Measurements from ENCODE around the gene PDIA5. TPM values are rescaled to one million over a fixed set of nuclear protein-coding genes. Genes with fewer than 3 reads are reported as not detected.

The PDIA5 gene
- total RNA-seq, 1 experiment from 2014 or later: 50.8 TPM

GRCh38 chr3:123188058-123188457, 121.2 kb downstream of the PDIA5 start:
- BruUV-seq (replicated peaks): no TSS peak
- POLR2A ChIA-PET: interaction anchor here (1.2 kb wide), 1 partner anchor 14 kb away, joined by 4 read pairs; the partner anchor contains the start of gene SEC22A
- ATAC-seq: no peak

More at GRCh38 chr3:123188058-123188457, 121.2 kb downstream of the PDIA5 start:
- no peaks in the 10 kb centered on the region for H3K27me3 ChIP-seq (ENCODE audit: insufficient read depth, low read length)
- H3K4me2 ChIP-seq (ENCODE audit: low read length): no peak overlapping the region
- no peak overlapping the region for H3K27ac ChIP-seq (ENCODE audit: low read depth, low read length)
- no peaks in the 10 kb centered on the region for H4K20me1 ChIP-seq (ENCODE audit: insufficient read depth)
- no peak overlapping the region for H3K4me3 ChIP-seq (replicated peaks in 1 of 2; ENCODE audit: low read depth in 1 of 2, low read length in 2 of 2)
- no peak for DNase-seq (ENCODE audit: low read depth, low spot score)
- intact Hi-C loops (cut with micrococcal nuclease): no loop called here
- TF ChIP-seq EGR1 (IDR thresholded peaks at IDR 0.05; ENCODE audit: low read depth): no peak
- no peak for TF ChIP-seq CTCF (IDR thresholded peaks at IDR 0.05 in 2 of 3, conservative IDR thresholded peaks at IDR 0.05 in 1 of 3; ENCODE audit: borderline replicate concordance in 1 of 3, insufficient read depth in 1 of 3, low read depth in 2 of 3, low read length in 2 of 3)
- no peak for TF ChIP-seq SRF (IDR thresholded peaks at IDR 0.05; ENCODE audit: low read depth)
- TF ChIP-seq TCF7L2 (IDR thresholded peaks at IDR 0.05; ENCODE audit: borderline replicate concordance, extremely low read depth, insufficient read depth, insufficient read length): no peak
- TF ChIP-seq REST (IDR thresholded peaks at IDR 0.05; ENCODE audit: low read depth): no peak
- TF ChIP-seq JUND (IDR thresholded peaks at IDR 0.05): no peak
- no peak for TF ChIP-seq SP1 (IDR thresholded peaks at IDR 0.05; ENCODE audit: low read depth)
- TF ChIP-seq ZFX (IDR thresholded peaks at IDR 0.05): no peak
- no peak for TF ChIP-seq FOSL1 (IDR thresholded peaks at IDR 0.05; ENCODE audit: low read depth)
- no peak for TF ChIP-seq RAD21 (IDR thresholded peaks at IDR 0.05; ENCODE audit: low read depth)
- no peak for TF ChIP-seq POLR2AphosphoS5 (IDR thresholded peaks at IDR 0.05; ENCODE audit: low read depth, low read length)
- no peak for TF ChIP-seq POLR2A (IDR thresholded peaks at IDR 0.05; ENCODE audit: borderline replicate concordance, extremely low read depth, insufficient read depth, insufficient read length)
- no peak for TF ChIP-seq SIN3A (IDR thresholded peaks at IDR 0.05; ENCODE audit: low read depth)
- TF ChIP-seq YY1 (IDR thresholded peaks at IDR 0.05; ENCODE audit: extremely low read depth, insufficient replicate concordance, low read depth, low read length): no peak
- no peak for TF ChIP-seq ZNF274 (IDR thresholded peaks at IDR 0.05; ENCODE audit: low read depth, low read length)
- no peak for TF ChIP-seq EZH2phosphoT487 (IDR thresholded peaks at IDR 0.05; ENCODE audit: borderline replicate concordance)
- TF ChIP-seq ZBTB33 (IDR thresholded peaks at IDR 0.05; ENCODE audit: extremely low read depth, insufficient replicate concordance, low read length): no peak
- no peak for TF ChIP-seq CEBPB (IDR thresholded peaks at IDR 0.05; ENCODE audit: low read depth)
- ChIA-PET RAD21 (ENCODE audit: low non-redundant PET in 1 of 2, low total read pairs in 2 of 2, uncharacterized antibody in 2 of 2, unreplicated experiment in 2 of 2) (no interaction called here), CTCF (no interaction called here)
- no peaks in the 10 kb centered on the region for H3K4me1 ChIP-seq (ENCODE audit: control insufficient read depth in 1 of 2, insufficient read depth in 2 of 2, low read length in 2 of 2)
- no peak overlapping the region for H2AFZ ChIP-seq (ENCODE audit: low read depth, low read length, poor library complexity, severe bottlenecking)
- H3K9me2 ChIP-seq (ENCODE audit: insufficient read depth): no peaks in the 10 kb centered on the region
- no peaks in the 10 kb centered on the region for H3K79me2 ChIP-seq (ENCODE audit: insufficient read depth, low read length)
- no peaks in the 10 kb centered on the region for H3K36me3 ChIP-seq (ENCODE audit: control insufficient read depth in 1 of 2, insufficient read depth in 2 of 2, low read length in 2 of 2)
- no peaks in the 10 kb centered on the region for H3K9me3 ChIP-seq (ENCODE audit: control insufficient read depth in 1 of 2, insufficient read depth in 1 of 2, low read depth in 1 of 2, low read length in 2 of 2)
- no peak overlapping the region for H3K9ac ChIP-seq (ENCODE audit: low read length)

Data from HCT116 (cell line).